Measurements from ENCODE around the gene GAMT.

The GAMT gene

GRCh38 chr19:1416014-1416841 lies 14.9 kb upstream of the GAMT start:
- H3K9ac ChIP-seq (ENCODE audit: insufficient read length, low read depth), result peak overlapping the region; percentile 63
- H3K4me1 ChIP-seq (ENCODE audit: insufficient read depth, insufficient read length), result peaks cover 34% of the 10 kb centered on the region
- H3K36me3 ChIP-seq (ENCODE audit: insufficient read depth, insufficient read length, low read length), result peaks cover 84% of the 10 kb centered on the region
- no peak for DNase-seq (ENCODE audit: low read depth, low spot score)
- TF ChIP-seq YY1 (IDR thresholded peaks at IDR 0.05; ENCODE audit: insufficient read depth, insufficient read length) (no peak), SUZ12 (IDR thresholded peaks at IDR 0.05; ENCODE audit: extremely low read depth, insufficient read depth, insufficient read length) (no peak), ZNF274 (IDR thresholded peaks at IDR 0.05; ENCODE audit: low read depth, low read length) (no peak)
- H3K4me3 ChIP-seq (ENCODE audit: insufficient read length, low read depth), result no peak overlapping the region
- H3K9me3 ChIP-seq (ENCODE audit: insufficient read depth, low read length), result no peaks in the 10 kb centered on the region
- H3K27me3 ChIP-seq (ENCODE audit: insufficient read depth, insufficient read length), result no peaks in the 10 kb centered on the region

GRCh38 chr19:1412995-1413800 lies 11.9 kb upstream of the GAMT start:
- Histone ChIP-seq H3K9me3 (ENCODE audit: insufficient read depth, low read length) (no peaks in the 10 kb centered on the region), H3K36me3 (ENCODE audit: insufficient read depth, insufficient read length, low read length) (peaks cover 84% of the 10 kb centered on the region), H3K9ac (ENCODE audit: insufficient read length, low read depth) (no peak overlapping the region), H3K4me1 (ENCODE audit: insufficient read depth, insufficient read length) (peaks cover 45% of the 10 kb centered on the region), H3K27me3 (ENCODE audit: insufficient read depth, insufficient read length) (no peaks in the 10 kb centered on the region), H3K4me3 (ENCODE audit: insufficient read length, low read depth) (no peak overlapping the region)
- no peak for DNase-seq (ENCODE audit: low read depth, low spot score)
- no peak for TF ChIP-seq SUZ12 (IDR thresholded peaks at IDR 0.05; ENCODE audit: extremely low read depth, insufficient read depth, insufficient read length)
- TF ChIP-seq YY1 (IDR thresholded peaks at IDR 0.05; ENCODE audit: insufficient read depth, insufficient read length), result no peak
- no peak for TF ChIP-seq ZNF274 (IDR thresholded peaks at IDR 0.05; ENCODE audit: low read depth, low read length)

GRCh38 chr19:1412323-1412923 lies 11.1 kb upstream of the GAMT start:
- DNase-seq (ENCODE audit: low read depth, low spot score), result no peak
- H3K9me3 ChIP-seq (ENCODE audit: insufficient read depth, low read length), result no peaks in the 10 kb centered on the region
- H3K27me3 ChIP-seq (ENCODE audit: insufficient read depth, insufficient read length), result no peaks in the 10 kb centered on the region
- H3K4me1 ChIP-seq (ENCODE audit: insufficient read depth, insufficient read length), result peaks cover 45% of the 10 kb centered on the region
- no peak for TF ChIP-seq ZNF274 (IDR thresholded peaks at IDR 0.05; ENCODE audit: low read depth, low read length)
- no peak for TF ChIP-seq YY1 (IDR thresholded peaks at IDR 0.05; ENCODE audit: insufficient read depth, insufficient read length)
- H3K4me3 ChIP-seq (ENCODE audit: insufficient read length, low read depth), result no peak overlapping the region
- peaks cover 76% of the 10 kb centered on the region for H3K36me3 ChIP-seq (ENCODE audit: insufficient read depth, insufficient read length, low read length)
- H3K9ac ChIP-seq (ENCODE audit: insufficient read length, low read depth), result peak overlapping the region; percentile 26

- peaks cover 67% of the 10 kb centered on the region for H3K36me3 ChIP-seq (ENCODE audit: insufficient read depth, insufficient read length, low read length)
- no peak overlapping the region for H3K4me3 ChIP-seq (ENCODE audit: insufficient read length, low read depth)
- DNase-seq (ENCODE audit: low read depth, low spot score), result no peak
- no peaks in the 10 kb centered on the region for H3K9me3 ChIP-seq (ENCODE audit: insufficient read depth, low read length)
- H3K9ac ChIP-seq (ENCODE audit: insufficient read length, low read depth), result peak overlapping the region; percentile 26
- H3K4me1 ChIP-seq (ENCODE audit: insufficient read depth, insufficient read length), result peaks cover 39% of the 10 kb centered on the region
- no peaks in the 10 kb centered on the region for H3K27me3 ChIP-seq (ENCODE audit: insufficient read depth, insufficient read length)
- no peak for TF ChIP-seq SUZ12 (IDR thresholded peaks at IDR 0.05; ENCODE audit: extremely low read depth, insufficient read depth, insufficient read length)
- no peak for TF ChIP-seq ZNF274 (IDR thresholded peaks at IDR 0.05; ENCODE audit: low read depth, low read length)
- TF ChIP-seq YY1 (IDR thresholded peaks at IDR 0.05; ENCODE audit: insufficient read depth, insufficient read length), result no peak
Measured at GRCh38 chr19:1411255-1412191, 10.2 kb upstream of the GAMT start.

- TF ChIP-seq ZNF274 (IDR thresholded peaks at IDR 0.05; ENCODE audit: low read depth, low read length), result no peak
- no peak for TF ChIP-seq YY1 (IDR thresholded peaks at IDR 0.05; ENCODE audit: insufficient read depth, insufficient read length)
- TF ChIP-seq SUZ12 (IDR thresholded peaks at IDR 0.05; ENCODE audit: extremely low read depth, insufficient read depth, insufficient read length), result no peak
- Histone ChIP-seq H3K9ac (ENCODE audit: insufficient read length, low read depth) (peak overlapping the region; percentile 97), H3K4me1 (ENCODE audit: insufficient read depth, insufficient read length) (peaks cover 31% of the 10 kb centered on the region), H3K36me3 (ENCODE audit: insufficient read depth, insufficient read length, low read length) (peaks cover 60% of the 10 kb centered on the region), H3K27me3 (ENCODE audit: insufficient read depth, insufficient read length) (no peaks in the 10 kb centered on the region), H3K9me3 (ENCODE audit: insufficient read depth, low read length) (no peaks in the 10 kb centered on the region), H3K4me3 (ENCODE audit: insufficient read length, low read depth) (no peak overlapping the region)
- no peak for DNase-seq (ENCODE audit: low read depth, low spot score)
Measured at GRCh38 chr19:1410789-1411188, 9.4 kb upstream of the GAMT start.

- Histone ChIP-seq H3K27me3 (ENCODE audit: insufficient read depth, insufficient read length) (no peaks in the 10 kb centered on the region), H3K9me3 (ENCODE audit: insufficient read depth, low read length) (no peaks in the 10 kb centered on the region), H3K9ac (ENCODE audit: insufficient read length, low read depth) (peak overlapping the region; percentile 97), H3K4me1 (ENCODE audit: insufficient read depth, insufficient read length) (peaks cover 29% of the 10 kb centered on the region), H3K4me3 (ENCODE audit: insufficient read length, low read depth) (peak overlapping the region; percentile 22), H3K36me3 (ENCODE audit: insufficient read depth, insufficient read length, low read length) (peaks cover 60% of the 10 kb centered on the region)
- DNase-seq (ENCODE audit: low read depth, low spot score), result no peak
- TF ChIP-seq SUZ12 (IDR thresholded peaks at IDR 0.05; ENCODE audit: extremely low read depth, insufficient read depth, insufficient read length) (no peak), YY1 (IDR thresholded peaks at IDR 0.05; ENCODE audit: insufficient read depth, insufficient read length) (no peak), ZNF274 (IDR thresholded peaks at IDR 0.05; ENCODE audit: low read depth, low read length) (no peak)
Measured at GRCh38 chr19:1410136-1410786, 8.9 kb upstream of the GAMT start.

Data from NT2/D1 (cell line).